ENCODE measurements around the gene GSTK1.

- TF ChIP-seq YY1 (IDR thresholded peaks at IDR 0.05; ENCODE audit: insufficient read depth, insufficient read length) (no peak), SUZ12 (IDR thresholded peaks at IDR 0.05; ENCODE audit: extremely low read depth, insufficient read depth, insufficient read length) (no peak), ZNF274 (IDR thresholded peaks at IDR 0.05; ENCODE audit: low read depth, low read length) (no peak)
Measured at GRCh38 chr7:143245123-143245522, 18.1 kb upstream of the GSTK1 start.
